ENCODE results near the gene LRRC4B.
"Not testable (repeated sequence)": the region's sequence is repeated elsewhere in the genome, so short reads cannot be mapped to it uniquely, and the experiment has no call there.

The LRRC4B gene

GRCh38 chr19:50567882-50568727 is at the start of gene LRRC4B:
Gene LRRC4B, minus strand, starts transcription at chr19:50568435. Its CDS starts 19,597 bp downstream, at chr19:50548838.
- no peak for DNase-seq

- not testable (repeated sequence) for DNase-seq
Observed at GRCh38 chr19:50612504-50613404, 44.5 kb upstream of the LRRC4B start.

- peak; percentile 97 to 98 for DNase-seq
Observed at GRCh38 chr19:50607874-50608785, 39.9 kb upstream of the LRRC4B start.

- DNase-seq = no peak
Observed at GRCh38 chr19:50607388-50607787, 39.2 kb upstream of the LRRC4B start.

DNA sequence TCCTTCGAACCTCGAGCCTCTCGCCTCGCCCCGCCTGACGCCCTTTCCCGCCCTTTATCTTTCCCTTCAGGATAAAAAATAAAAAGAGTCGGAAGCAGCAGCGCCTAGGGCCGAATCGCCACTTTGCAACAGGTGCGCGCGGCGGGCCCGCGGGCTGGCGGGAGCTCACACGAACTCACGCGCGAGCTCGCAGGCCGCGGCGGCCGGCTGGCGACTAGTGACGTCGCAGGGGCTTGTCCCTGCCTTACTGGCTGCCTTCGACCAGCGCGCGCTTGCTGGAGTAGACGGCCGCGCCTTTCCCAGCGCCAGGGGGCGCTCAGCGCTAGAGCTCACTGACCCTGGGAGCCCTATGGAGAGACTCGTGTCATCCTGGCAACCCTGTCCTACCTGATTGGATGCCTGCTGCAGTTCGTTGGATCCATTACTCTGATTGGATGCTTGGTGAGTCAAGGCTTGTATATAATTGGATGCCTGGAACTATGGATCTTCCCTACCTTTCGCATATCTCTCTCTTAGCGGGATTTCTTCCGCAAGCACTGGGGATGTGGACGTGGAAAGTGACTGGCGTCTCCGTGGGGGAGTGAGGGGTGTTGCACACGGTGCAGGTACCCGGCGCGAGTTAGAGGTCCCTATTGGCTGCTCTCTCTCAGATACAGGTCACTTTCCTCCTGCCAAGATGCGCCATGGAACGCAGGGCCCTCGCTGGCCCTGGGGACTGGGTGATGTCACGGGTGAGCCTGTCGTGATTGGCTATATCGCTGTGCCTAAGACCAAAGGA is 38.0 kb upstream of the LRRC4B start:
- not testable (repeated sequence) for DNase-seq

DNA sequence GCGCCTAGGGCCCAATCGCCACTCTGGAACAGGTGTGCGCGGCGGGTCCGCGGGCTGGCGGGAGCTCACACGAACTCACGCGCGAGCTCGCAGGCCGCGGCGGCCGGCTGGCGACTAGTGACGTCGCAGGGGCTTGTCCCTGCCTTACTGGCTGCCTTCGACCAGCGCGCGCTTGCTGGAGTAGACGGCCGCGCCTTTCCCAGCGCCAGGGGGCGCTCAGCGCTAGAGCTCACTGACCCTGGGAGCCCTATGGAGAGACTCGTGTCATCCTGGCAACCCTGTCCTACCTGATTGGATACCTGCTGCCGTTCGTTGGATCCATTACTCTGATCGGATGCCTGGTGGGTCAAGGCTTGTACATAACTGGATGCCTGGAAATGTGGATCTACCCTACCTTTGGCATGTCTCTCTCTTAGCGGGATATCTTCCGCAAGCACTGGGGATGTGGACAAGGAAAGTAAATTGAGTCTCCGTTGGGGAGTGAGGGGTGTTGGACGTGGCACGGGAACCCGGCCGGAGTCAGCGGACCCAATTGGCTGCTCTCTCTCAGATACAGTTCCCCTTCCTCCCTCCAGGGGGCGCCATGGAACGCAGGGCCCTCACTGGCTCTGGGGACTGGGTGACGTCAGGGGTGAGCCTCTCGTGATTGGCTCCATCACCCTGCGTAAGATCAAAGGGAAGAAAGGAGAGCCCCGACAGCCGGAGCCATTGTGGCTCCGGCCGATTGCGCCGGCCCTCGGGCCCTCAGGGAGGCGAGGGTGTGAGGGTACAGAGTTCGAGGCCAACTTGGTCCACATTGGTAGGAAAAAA is 36.2 kb upstream of the LRRC4B start:
- DNase-seq = not testable (repeated sequence)

DNA sequence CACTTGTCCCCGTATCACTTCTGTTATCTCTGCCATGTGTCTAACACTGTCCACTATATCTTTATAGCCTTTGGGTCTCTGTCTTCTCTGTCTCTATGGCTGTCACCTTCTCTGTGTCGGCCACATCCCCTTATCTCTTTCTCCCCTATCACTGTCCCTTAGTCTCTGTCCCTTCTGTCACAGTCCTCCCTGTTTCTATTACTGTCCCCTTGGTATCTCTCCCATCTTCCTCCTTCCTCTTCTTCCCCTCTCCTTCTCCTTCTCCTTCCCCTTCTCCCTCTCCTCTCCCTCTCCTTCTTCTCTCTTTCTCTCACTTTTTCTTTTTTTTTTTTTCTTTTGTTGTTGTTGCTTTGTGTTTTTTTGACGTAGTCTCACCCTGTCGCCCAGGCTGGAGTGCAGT is 34.7 kb upstream of the LRRC4B start:
- no peak for DNase-seq

DNA sequence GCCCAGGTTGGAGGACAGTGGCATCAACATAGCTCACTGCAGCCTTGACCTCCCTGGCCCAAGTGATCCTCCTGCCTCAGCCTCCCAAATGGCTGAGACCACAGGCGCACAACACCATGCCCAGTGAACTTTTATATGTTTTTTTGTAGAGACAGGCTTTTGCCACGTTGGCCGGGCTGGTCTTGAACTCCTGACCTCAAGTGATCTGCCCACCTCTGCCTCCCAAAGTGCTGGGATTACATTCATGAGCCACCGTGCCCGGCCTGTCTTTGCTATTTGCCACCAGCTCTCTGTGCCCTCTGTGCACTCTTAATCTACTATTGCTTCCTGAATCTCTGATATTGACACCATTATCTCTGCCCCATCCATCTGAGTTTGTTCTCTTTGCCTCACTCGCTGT is 34.3 kb upstream of the LRRC4B start:
- no peak for DNase-seq

DNA sequence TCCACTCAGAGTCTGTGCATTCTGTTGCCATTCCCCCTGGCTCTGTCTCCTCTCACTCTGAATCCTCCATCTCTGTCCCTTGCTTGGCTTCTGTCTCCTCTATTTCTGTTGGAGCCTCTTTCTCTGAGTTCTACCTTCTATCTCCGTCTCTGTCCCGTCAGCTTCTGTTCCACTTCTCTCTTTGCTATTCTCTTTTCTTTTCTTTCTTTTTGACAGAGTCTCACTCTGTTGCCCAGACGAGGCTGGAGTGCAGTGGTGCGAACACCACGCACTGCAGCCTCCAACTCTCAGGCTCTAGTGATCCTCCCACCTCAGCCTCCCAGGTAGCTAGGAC is 33.8 kb upstream of the LRRC4B start:
- DNase-seq = no peak

DNA sequence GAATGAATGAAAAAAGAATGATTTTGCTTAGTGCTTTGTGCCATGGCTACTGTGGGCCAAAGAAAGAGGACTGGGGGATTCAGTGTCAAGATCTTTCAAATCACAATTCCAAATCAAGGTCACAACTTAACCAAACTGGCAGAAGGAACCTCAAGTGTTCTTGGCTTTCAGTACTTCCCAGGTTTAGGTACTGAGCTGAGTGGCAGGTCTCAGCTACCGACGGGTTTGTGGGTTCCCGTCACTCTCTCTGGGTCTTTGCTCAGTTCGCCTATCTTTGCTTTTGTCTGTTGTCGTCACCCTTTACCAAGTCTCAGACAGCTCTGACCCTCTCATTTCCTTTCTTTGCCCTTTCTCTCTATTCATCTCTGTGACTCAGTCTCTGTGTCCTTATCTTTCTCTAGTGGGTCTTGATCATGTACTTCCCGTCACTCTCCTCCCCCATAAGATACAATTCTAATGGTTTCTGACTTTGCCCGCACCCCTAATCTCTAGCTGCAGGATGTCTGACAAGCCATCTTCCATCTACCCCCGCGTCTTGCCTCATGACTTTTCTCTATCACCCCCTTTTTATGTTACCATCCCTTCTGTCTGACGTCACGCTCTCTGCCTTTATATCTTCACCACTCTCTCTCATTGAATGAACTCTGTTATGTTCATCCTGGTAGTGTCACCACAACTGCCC is 33.3 kb upstream of the LRRC4B start:
- DNase-seq = no peak

DNA sequence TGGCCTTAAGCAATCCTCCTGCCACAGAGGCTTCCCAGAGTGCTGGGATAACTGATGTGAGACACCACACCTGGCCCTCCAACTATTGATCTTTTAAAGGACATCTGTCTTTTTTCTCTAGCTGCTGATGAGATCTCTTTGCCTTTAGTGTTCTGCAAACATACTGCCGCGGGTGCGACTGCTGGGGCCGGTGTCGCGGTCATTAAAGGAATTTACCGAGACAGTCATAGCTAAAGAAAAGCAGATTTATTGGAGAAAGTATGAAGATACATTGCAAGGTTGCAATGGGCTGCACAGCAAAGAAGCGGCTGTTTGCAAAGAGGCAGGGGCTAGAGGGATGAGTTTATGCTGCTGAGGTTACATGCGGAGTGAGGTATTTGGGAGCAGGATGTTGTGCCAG is 31.2 kb upstream of the LRRC4B start:
- DNase-seq = no peak

DNA sequence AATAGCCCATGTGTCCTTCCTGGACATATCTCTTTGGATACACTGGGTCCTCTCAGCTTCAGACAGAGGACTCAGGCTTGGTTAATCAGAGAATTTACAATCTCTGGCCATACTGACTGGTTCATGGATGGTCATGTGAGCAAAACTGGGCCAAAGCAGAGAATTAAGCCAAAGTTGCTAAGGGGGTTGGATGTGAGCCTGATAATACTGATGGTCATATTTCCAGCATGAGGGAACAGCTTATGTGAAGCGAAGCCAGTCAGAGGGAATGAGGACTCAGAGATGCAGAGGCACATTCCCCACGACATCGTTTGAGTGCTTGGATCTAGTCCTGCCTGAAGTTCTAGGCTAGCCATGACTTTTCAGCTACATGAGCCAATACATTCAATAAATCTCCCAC is 22.0 kb upstream of the LRRC4B start:
- no peak for DNase-seq

GRCh38 chr19:50581795-50582660 is 13.8 kb upstream of the LRRC4B start:
- DNase-seq = not testable (repeated sequence)

- DNase-seq = no peak
Observed at GRCh38 chr19:50580970-50581634, 12.9 kb upstream of the LRRC4B start.

GRCh38 chr19:50580240-50580639 is 12.0 kb upstream of the LRRC4B start:
- no peak for DNase-seq

GRCh38 chr19:50576769-50577168 is 8.5 kb upstream of the LRRC4B start:
- DNase-seq = not testable (repeated sequence)

GRCh38 chr19:50573741-50574461 is 5.7 kb upstream of the LRRC4B start:
- no peak for DNase-seq

- no peak for DNase-seq
Observed at GRCh38 chr19:50570997-50571396, 2.8 kb upstream of the LRRC4B start.
